LNCAP (cell line): ENCODE measurements around the gene TMEM217.

Experiments used
- TF ChIP-seq, protein P1 (sequence below): fragments of 450-650 bp; IDR thresholded peaks from 2 replicates; pipeline ENCODE4 v1.5.1; 2017; ENCODE audit warnings: mild to moderate bottlenecking

TMEM217 gene

DNA sequence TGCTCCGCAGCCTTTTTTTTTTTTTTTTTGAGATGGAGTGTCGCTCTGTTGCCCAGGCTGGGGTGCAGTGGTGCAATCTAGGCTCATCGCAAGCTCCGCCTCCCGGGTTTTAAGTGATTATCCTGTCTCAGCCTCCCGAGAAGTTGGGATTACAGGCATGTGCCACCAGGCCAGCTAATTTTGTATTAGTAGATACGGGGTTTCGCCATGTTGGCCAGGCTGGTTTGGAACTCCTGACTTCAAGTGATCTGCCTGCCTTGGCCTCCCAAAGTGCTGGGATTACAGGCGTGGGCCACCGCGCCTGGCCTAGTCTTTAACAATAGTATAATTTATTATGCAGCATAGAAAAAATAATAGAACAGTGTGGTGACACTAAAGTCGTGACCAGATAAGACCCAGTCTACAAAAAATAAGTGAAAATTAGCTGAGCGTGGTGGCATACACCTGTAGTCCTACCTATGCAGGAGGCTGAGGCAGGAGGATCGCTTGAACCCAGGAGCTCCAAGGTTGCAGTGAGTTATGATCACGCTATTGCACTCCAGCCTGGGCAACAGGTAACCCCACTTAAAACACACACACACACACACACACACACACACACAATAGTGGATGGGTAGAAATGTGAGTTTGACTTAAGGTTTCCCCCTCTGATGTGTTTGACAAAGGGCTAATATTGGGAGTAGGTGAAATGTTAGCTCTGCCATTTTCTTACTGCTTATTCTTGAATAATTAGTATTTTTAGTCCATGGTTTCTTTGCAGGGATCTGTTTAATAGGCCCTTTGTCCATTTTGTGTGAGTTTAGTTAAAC, 81.5 kb downstream of the TMEM217 start:
- TF ChIP-seq, protein P1, sequence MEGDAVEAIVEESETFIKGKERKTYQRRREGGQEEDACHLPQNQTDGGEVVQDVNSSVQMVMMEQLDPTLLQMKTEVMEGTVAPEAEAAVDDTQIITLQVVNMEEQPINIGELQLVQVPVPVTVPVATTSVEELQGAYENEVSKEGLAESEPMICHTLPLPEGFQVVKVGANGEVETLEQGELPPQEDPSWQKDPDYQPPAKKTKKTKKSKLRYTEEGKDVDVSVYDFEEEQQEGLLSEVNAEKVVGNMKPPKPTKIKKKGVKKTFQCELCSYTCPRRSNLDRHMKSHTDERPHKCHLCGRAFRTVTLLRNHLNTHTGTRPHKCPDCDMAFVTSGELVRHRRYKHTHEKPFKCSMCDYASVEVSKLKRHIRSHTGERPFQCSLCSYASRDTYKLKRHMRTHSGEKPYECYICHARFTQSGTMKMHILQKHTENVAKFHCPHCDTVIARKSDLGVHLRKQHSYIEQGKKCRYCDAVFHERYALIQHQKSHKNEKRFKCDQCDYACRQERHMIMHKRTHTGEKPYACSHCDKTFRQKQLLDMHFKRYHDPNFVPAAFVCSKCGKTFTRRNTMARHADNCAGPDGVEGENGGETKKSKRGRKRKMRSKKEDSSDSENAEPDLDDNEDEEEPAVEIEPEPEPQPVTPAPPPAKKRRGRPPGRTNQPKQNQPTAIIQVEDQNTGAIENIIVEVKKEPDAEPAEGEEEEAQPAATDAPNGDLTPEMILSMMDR: no peak

DNA sequence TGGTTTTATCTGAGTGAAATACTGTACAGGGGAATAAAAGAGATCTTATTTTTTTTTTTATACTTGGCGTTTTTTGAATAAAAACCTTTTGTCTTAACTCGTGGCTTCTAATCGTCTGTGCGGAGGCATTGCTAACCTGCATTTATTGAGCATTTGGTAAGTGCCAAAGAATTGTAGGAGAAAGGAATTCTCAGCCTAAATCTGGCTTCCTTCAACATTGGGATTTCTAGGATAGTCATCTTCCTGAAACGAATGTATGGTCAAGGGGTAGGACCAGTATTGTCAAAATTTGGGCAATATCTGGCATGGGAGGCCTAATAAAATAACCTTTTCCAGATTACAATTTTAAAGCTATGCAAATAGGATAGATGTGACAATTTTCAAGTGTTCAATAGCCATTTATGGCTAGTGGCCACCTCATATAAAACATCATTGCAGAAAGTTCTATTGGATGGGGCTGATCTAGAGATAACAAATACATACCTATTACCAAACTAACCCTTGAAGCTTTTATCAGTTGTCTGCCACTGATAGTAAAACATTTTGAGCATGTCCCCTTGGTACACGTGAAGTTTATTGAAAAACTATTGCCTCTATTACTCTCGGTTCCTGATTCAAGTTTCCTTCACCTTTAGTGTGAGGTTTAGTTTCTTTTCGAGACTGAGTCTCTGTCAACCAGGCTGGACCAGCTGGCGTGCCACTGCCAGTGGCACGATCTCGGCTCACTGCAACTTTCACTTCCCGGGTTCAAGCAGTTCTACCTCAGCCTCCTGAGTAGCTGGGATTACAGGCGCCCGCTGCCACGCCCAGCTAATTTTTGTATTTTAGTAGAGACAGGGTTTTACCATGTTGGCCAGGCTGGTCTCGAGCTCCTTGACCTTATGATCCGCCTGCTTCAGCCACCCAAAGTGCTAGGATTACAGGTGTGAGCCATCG, 82.3 kb downstream of the TMEM217 start:
- TF ChIP-seq, protein P1: no peak

DNA sequence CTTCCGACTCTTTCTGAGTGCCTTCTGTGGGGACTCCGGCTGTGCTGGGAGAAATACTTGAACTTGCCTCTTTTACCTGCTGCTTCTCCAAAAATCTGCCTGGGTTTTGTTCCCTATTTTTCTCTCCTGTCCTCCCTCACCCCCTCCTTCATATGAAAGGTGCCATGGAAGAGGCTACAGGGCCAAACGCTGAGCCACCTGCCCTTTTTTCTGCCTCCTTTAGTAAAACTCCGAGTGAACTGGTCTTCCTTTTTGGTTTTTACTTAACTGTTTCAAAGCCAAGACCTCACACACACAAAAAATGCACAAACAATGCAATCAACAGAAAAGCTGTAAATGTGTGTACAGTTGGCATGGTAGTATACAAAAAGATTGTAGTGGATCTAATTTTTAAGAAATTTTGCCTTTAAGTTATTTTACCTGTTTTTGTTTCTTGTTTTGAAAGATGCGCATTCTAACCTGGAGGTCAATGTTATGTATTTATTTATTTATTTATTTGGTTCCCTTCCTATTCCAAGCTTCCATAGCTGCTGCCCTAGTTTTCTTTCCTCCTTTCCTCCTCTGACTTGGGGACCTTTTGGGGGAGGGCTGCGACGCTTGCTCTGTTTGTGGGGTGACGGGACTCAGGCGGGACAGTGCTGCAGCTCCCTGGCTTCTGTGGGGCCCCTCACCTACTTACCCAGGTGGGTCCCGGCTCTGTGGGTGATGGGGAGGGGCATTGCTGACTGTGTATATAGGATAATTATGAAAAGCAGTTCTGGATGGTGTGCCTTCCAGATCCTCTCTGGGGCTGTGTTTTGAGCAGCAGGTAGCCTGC, 83.2 kb downstream of the TMEM217 start:
- TF ChIP-seq, protein P1: no peak

DNA sequence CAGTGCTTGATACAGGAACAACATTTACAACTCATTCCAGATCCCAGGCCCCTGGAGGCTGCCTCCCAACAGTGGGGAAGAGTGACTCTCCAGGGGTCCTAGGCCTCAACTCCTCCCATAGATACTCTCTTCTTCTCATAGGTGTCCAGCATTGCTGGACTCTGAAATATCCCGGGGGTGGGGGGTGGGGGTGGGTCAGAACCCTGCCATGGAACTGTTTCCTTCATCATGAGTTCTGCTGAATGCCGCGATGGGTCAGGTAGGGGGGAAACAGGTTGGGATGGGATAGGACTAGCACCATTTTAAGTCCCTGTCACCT, 83.8 kb downstream of the TMEM217 start:
- TF ChIP-seq, protein P1: no peak

DNA sequence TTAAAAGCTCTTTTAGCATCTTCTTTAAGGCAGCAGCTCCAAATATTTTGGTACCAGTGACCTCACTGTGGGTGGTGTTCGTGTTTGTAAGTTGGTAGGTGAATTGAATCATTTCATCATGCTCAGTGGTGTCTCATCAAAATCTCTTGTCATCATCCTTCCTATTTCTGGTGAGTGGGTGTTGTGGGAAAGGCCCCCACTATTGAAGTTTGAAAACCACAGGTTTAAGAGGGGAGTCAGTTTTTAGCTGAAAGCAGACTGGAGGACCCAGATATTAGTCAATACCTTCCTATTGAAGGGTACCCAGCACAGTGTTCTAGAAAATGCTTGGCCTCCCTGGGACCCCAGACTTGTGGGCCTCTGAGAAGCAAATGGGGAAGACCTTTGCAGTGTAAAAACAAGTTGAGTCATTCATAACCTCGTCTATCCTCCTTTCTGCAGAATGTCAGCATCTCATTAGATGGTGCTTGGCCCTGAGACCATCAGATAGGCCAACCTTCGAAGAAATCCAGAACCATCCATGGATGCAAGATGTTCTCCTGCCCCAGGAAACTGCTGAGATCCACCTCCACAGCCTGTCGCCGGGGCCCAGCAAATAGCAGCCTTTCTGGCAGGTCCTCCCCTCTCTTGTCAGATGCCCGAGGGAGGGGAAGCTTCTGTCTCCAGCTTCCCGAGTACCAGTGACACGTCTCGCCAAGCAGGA, 84.3 kb downstream of the TMEM217 start:
- TF ChIP-seq, protein P1: no peak

DNA sequence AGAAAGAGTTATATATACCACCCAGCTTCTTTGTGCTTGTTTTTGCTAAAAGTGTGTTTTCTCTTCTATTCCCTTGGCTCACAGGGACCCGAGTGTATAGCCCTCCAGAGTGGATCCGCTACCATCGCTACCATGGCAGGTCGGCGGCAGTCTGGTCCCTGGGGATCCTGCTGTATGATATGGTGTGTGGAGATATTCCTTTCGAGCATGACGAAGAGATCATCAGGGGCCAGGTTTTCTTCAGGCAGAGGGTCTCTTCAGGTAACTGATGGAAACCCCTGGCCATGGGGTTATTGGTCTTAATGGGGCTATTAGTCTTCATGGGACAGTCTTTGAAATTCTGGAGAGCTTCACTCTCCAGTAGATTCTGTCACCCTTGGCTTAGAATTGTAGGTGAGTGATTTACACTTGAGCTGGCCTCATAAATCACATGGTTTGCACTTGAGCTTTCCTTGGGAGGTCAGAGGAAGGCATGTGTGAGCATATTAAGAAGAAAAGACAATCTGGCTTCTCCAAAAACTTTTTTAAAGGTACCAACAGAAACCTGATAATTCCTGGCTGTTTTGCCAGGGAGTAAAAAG, 84.9 kb downstream of the TMEM217 start:
- TF ChIP-seq, protein P1: no peak
